ENCODE data around the gene SCAPER. TPM values are rescaled to one million over a fixed set of nuclear protein-coding genes. Genes with fewer than 3 reads are reported as not detected.

The SCAPER gene
- total RNA-seq, 3 donors from 2014 or later: 19.5 to 49.8 (median 28.5) TPM

- Histone ChIP-seq H3K27ac (no peak overlapping the region), H3K36me3 (no peaks in the 10 kb centered on the region), H3K27me3 (no peaks in the 10 kb centered on the region), H3K4me3 (no peak overlapping the region), H3K9me3 (no peaks in the 10 kb centered on the region), H3K4me1 (no peaks in the 10 kb centered on the region)
- intact Hi-C loops (cut with DNase I; ENCODE audit: low total_unique reads): no loop called here
- DNase-seq (ENCODE audit: low spot score in 2 of 2): no peak
- no peak for TF ChIP-seq POLR2AphosphoS5 (IDR thresholded peaks at IDR 0.05)
- no peak for TF ChIP-seq CTCF (IDR thresholded peaks at IDR 0.05)
- no peak for TF ChIP-seq POLR2A (IDR thresholded peaks at IDR 0.05)
These were observed 33.2 kb downstream of the SCAPER start for GRCh38 chr15:76871930-76872329.

DNA sequence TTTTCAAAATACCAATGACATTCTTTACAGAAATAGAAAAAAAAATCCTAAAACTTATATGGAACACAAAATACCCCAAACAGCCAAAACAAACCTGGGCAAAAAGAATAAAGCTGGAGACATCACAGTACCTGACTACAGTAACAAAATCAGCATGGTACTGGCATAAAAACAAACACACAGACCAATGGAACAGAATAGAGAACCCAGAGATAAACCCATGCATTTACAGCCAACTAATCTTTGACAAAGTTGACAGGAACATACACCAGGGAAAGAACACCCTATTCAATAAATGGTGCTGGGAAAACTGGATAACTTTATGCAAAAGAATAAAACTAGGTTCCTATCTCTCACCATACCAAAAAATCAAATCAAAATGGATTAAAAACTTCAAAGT lies 36.4 kb downstream of the SCAPER start:
- intact Hi-C loops (cut with DNase I; ENCODE audit: low total_unique reads): no loop called here
- no peaks in the 10 kb centered on the region for H3K9me3 ChIP-seq

GRCh38 chr15:76866716-76867321 lies 38.3 kb downstream of the SCAPER start:
- H3K4me1 ChIP-seq: no peaks in the 10 kb centered on the region

More for the DNA sequence above, 36.4 kb downstream of the SCAPER start:
- DNase-seq (ENCODE audit: low spot score in 2 of 2): no peak
- H3K36me3 ChIP-seq: no peaks in the 10 kb centered on the region
- H3K27me3 ChIP-seq: no peaks in the 10 kb centered on the region
- TF ChIP-seq CTCF (IDR thresholded peaks at IDR 0.05) (no peak), POLR2A (IDR thresholded peaks at IDR 0.05) (no peak), POLR2AphosphoS5 (IDR thresholded peaks at IDR 0.05) (no peak)
- H3K4me1 ChIP-seq: no peaks in the 10 kb centered on the region
- no peak overlapping the region for H3K4me3 ChIP-seq
- H3K27ac ChIP-seq: no peak overlapping the region

DNA sequence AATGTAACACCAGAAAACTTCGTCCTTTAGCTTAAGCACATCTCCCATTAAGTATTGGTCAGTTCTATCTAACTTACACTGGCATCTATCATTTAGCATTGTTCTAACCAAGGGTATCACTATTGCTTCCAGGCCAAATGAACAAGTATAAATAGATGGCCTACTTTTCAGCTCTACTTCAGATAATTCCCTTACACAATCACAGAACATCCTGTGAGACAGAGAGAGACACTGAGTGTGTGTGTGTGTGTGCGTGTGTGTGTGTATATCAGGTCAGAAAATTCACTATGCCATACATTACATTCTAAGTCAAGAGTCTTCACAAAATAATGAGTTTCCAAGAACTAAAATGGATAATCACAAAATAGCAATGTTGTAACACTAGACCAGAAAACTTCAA lies 39.1 kb downstream of the SCAPER start:
- Histone ChIP-seq H3K9me3 (no peaks in the 10 kb centered on the region), H3K4me3 (no peak overlapping the region), H3K36me3 (no peaks in the 10 kb centered on the region), H3K27me3 (no peaks in the 10 kb centered on the region), H3K27ac (no peak overlapping the region), H3K4me1 (no peaks in the 10 kb centered on the region)
- intact Hi-C loops (cut with DNase I; ENCODE audit: low total_unique reads): no loop called here
- TF ChIP-seq CTCF (IDR thresholded peaks at IDR 0.05) (no peak), POLR2AphosphoS5 (IDR thresholded peaks at IDR 0.05) (no peak), POLR2A (IDR thresholded peaks at IDR 0.05) (no peak)
- DNase-seq (ENCODE audit: low spot score in 2 of 2): no peak

More at GRCh38 chr15:76866716-76867321, 38.3 kb downstream of the SCAPER start:
- H3K27me3 ChIP-seq: no peaks in the 10 kb centered on the region
- intact Hi-C loops (cut with DNase I; ENCODE audit: low total_unique reads): no loop called here
- no peaks in the 10 kb centered on the region for H3K9me3 ChIP-seq
- no peak overlapping the region for H3K4me3 ChIP-seq
- no peak overlapping the region for H3K27ac ChIP-seq
- no peaks in the 10 kb centered on the region for H3K36me3 ChIP-seq
- no peak for DNase-seq (ENCODE audit: low spot score in 2 of 2)
- TF ChIP-seq CTCF (IDR thresholded peaks at IDR 0.05): no peak
- no peak for TF ChIP-seq POLR2A (IDR thresholded peaks at IDR 0.05)
- TF ChIP-seq POLR2AphosphoS5 (IDR thresholded peaks at IDR 0.05): no peak

GRCh38 chr15:76865548-76865991 lies 39.6 kb downstream of the SCAPER start:
- intact Hi-C loops (cut with DNase I; ENCODE audit: low total_unique reads): no loop called here

More at GRCh38 chr15:76865548-76865991, 39.6 kb downstream of the SCAPER start:
- Histone ChIP-seq H3K36me3 (no peaks in the 10 kb centered on the region), H3K4me1 (no peaks in the 10 kb centered on the region), H3K27me3 (no peaks in the 10 kb centered on the region), H3K4me3 (no peak overlapping the region), H3K27ac (no peak overlapping the region), H3K9me3 (no peaks in the 10 kb centered on the region)
- no peak for DNase-seq (ENCODE audit: low spot score in 2 of 2)
- TF ChIP-seq POLR2A (IDR thresholded peaks at IDR 0.05) (no peak), POLR2AphosphoS5 (IDR thresholded peaks at IDR 0.05) (no peak), CTCF (IDR thresholded peaks at IDR 0.05) (no peak)

Data from breast epithelium (tissue), 4 donors.